Right ventricle myocardium inferior (tissue), 1 donor: ENCODE measurements around the gene GNG14. TPM values are rescaled to one million over a fixed set of nuclear protein-coding genes. Genes with fewer than 3 reads are reported as not detected.
"Not testable (repeated sequence)": the region's sequence is repeated elsewhere in the genome, so short reads cannot be mapped to it uniquely, and the experiment has no call there.

ENCODE experiments used
- ATAC-seq: fragments of 200-7000 bp; cut with Tn5 transposase; one replicate; pipeline ENCODE4 v1.9.1; 2020; ENCODE audit warnings: mild to moderate bottlenecking, moderate library complexity
- DNase-seq: peaks from one replicate; pipeline ENCODE4 v3.0.0; 2021; ENCODE audit errors: missing footprints
- intact Hi-C: fragments of 100-400 bp; cut with DNase I; formaldehyde crosslinking; loops from one replicate; pipeline ENCODE4 v1.11.0; 2022
- total RNA-seq: library from RNA; stranded (reverse); fragmentation: NEBNext Ultra II Directional; extraction: Animal tissue kit (Norgen Biotek cat#: 25700); gene quantifications from one replicate; pipeline ENCODE4 v1.2.1, GENCODE V29; 2021
- donor health status: DM: no; HTN: yes; CAD: no; lungs with severe emphysema.

The GNG14 gene
- total RNA-seq, 1 donor from 2014 or later: not detected

DNA sequence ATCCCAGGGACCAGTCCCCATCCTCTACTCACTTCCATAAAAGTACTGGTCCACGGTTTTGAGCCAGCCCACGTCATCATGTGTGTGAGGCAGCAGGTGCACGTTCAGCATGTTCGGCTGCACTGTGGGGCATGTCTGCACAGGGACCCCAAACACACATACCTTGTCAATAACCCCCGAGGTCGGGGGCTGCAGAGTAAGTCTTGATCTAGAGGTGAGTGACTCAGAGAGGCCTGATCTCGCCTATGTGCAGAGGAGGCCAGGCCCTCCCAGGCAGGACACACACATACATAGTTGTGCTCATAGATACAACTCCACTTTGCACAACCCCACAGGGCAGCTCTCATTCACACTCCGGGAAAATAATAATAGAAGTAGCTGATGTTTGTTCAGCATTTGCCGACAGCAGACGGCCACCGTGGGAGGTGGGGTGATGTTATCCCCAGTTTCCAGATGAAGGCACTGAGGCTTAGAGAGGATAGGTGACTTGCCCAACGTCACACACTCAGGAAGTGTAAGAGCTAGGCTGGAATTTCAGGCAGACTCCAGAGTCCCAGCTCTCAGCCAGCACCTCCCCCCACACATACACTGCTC is 22.0 kb upstream of the GNG14 start:
- DNase-seq (no peak), ATAC-seq (no peak)
- intact Hi-C loops: no loop called here

- intact Hi-C loops: no loop called here
- peak; percentile 86 for ATAC-seq
- peak; percentile 87 for DNase-seq
These were observed 21.3 kb upstream of the GNG14 start, which contains the start of the genes MAN2B1 and WDR83 for GRCh38 chr19:12666265-12667048. Gene MAN2B1 (minus strand): TSS chr19:12666742. CDS start chr19:12666701, 41 bp downstream. Gene WDR83 (plus strand): TSS chr19:12666807. CDS start chr19:12669791, 2,984 bp downstream.

DNA sequence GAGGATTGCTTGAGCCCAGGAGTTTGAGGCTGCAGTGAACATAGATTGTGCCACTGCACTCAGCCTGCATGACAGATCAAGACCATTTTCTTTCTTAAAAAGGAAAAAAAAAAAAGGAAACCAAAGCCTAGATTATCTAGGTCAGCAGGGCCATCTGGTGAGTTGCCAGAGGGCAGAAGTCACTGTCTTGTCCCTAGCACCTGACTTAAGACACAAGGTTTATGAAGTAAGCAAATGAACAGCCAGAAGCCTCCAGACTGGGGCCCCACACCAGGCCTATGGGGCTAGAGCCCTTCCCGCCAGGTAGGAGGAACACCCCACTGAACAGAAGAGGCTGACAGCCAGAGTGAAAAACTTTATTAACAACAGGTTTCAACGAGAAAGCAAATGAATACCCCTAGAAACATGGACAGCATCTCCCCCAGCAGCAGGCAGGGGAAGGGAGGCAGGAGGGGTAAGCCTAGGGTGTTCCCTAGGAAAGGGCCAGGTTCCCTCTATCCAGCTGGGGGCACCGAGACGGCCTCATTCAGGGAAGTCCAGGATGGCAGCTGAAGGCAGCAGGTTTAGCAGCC is 20.0 kb upstream of the GNG14 start:
- intact Hi-C loops: no loop called here
- DNase-seq (no peak), ATAC-seq (no peak)

GRCh38 chr19:12668346-12668745 is 19.5 kb upstream of the GNG14 start:
- intact Hi-C loops: no loop called here
- ATAC-seq: no peak
- no peak for DNase-seq

DNA sequence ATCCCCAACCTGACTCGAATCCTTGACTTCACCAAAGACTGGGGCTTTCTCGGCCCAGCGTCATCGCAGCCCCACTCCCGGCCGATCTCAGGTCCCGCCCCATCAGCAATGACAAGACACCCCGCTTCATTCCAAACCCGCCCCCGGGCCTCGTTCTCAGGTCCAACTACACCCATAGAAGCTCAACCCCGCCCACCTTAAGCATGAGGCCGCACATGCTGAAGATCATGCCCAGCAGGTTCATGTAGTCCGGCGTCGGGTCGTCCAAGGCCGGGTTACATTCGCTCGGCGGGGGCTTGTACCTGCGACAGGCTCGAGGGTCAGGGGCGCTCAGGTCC is 18.9 kb upstream of the GNG14 start:
- DNase-seq (peak; percentile 82), ATAC-seq (peak; percentile 11)
- intact Hi-C loops: no loop called here

DNA sequence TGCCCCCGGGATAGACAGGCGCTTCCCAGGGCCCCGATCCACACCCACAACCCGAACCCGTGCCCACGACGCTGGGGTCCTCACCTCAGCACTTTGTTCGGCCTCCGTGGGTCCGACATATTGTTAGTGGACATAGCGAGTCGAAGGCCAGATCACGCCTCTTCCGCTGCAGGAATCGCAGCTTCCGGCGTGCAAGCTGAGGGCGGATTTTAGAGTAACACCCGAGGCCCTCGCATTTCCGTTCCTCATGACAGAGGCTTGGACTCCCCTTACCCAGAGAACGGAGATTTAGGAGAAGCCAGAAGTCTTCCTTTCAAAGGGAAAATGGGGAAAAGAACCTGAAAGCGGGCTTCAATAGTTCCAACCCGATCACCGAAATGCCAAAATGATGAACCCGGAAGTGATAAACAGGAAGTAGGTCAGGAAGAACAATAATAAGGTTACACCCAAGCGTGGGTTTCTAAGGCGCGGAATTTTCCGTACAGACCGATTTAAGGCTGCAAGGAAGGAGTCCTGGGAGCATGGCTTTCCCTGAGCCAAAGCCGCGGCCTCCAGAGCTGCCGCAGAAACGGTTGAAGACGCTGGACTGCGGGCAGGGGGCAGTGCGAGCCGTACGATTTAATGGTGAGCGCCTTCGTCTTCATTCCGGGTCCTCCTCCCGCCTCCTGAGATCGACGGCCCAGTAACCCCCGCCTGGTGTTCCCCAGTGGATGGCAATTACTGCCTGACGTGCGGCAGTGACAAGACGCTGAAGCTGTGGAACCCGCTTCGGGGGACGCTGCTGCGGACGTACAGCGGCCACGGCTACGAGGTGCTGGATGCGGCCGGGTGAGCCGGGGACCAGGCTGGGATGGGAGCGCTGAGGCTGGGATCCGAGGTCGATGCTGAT is 18.3 kb upstream of the GNG14 start:
- ATAC-seq (peak; percentile 64), DNase-seq (peak; percentile 92)
- intact Hi-C loops: loop anchor here (5.0 kb wide), 1 partner anchor 107 kb away; no protein-coding TSS in a partner anchor

GRCh38 chr19:12670159-12670928 is 17.5 kb upstream of the GNG14 start:
- ATAC-seq (no peak), DNase-seq (peak; percentile 59)
- intact Hi-C loops: loop anchor here (5.0 kb wide), 1 partner anchor 108 kb away; no protein-coding TSS in a partner anchor

DNA sequence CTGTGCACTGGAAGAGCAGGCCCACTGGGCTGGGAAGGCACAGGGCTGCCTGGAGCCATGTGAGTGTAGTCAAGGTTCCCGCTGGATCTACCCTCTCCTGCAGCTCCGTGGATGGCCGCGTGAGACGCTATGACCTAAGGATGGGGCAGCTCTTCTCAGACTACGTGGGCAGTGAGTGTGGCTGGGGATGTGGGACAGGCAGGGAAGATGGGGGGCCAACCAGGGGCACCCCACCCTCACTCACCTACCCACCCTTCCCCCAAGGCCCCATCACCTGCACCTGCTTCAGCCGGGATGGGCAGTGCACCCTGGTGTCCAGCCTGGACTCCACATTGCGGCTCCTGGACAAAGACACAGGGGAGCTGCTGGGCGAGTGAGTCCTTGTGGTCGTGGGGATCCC is 15.1 kb upstream of the GNG14 start:
- ATAC-seq: no peak
- intact Hi-C loops: loop anchor here (5.0 kb wide), 1 partner anchor 110 kb away; no protein-coding TSS in a partner anchor

GRCh38 chr19:12675399-12675798 is 12.4 kb upstream of the GNG14 start:
- ATAC-seq (no peak), DNase-seq (no peak)
- intact Hi-C loops: no loop called here

More for the DNA sequence above, 15.1 kb upstream of the GNG14 start:
- DNase-seq: peak; percentile 50

DNA sequence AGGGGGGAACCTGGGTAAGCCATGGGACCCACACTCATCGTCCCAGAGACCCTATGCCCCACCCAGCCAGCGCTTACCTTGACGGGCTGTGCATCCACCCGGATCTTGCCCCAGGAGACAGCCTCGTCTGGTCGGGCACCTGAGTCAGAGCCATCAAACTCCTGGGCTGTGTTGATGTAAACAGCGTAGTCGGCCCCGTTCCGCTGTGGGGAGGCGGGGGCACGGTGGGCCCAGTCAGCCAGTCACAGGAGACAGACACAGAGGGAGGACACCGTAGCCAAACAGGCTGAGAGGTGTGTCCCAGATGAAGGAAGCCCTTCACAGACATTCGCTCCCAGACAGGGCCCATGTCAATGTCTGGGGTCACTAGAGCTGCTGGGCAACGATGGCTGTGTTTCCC is 11.9 kb upstream of the GNG14 start:
- intact Hi-C loops: no loop called here
- ATAC-seq: no peak
- DNase-seq: no peak

DNA sequence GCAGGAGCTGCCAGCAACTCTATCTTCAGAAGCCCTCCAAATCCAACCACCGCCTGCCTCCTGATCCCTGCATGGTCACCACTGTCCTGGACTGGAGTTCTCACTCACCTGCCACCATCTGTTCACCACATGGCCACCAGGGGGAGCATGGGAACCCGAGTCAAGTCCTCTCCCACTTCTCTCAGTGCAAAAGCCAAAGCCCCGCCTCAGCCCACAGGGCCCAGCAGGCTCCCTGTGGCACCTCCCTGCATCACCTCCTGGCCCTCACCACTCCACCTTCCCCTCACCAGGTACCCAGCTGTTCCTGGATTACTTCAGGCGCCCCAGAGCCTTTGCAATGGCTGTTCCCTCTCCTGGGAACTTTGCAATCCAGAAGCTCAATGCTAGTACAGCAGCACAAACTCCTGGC is 11.4 kb upstream of the GNG14 start:
- intact Hi-C loops: no loop called here

GRCh38 chr19:12676928-12677327 is 10.9 kb upstream of the GNG14 start:
- intact Hi-C loops: no loop called here

More for the DNA sequence above, 11.4 kb upstream of the GNG14 start:
- peak; percentile 45 for ATAC-seq
- DNase-seq: peak; percentile 90

DNA sequence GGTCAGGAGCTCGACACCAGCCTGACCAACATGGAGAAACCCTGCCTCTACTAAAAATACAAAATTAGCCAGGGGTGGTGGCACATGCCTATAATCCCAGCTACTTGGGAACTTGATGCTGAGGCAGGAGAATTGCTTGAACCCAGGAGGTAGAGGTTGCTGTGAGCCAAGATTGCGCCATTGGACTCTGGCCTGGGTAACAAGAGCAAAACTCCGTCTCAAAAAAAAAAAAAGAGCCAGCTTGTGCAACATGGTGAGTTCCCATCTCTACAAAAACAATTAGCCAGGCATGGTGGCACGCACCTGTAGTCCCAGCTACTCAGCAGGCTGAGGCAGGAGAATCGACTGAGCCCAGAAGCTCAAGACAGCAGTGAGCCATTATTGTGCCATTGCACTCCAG is 9.8 kb upstream of the GNG14 start:
- ATAC-seq, DNase-seq, intact Hi-C loops: not testable (repeated sequence)

More at GRCh38 chr19:12676928-12677327, 10.9 kb upstream of the GNG14 start:
- no peak for ATAC-seq
- no peak for DNase-seq

GRCh38 chr19:12680034-12680433 is 7.8 kb upstream of the GNG14 start:
- ATAC-seq: no peak
- no peak for DNase-seq
- intact Hi-C loops: loop anchor here (5.0 kb wide), 1 partner anchor 42 kb away; the partner anchor contains the start of gene TNPO2

DNA sequence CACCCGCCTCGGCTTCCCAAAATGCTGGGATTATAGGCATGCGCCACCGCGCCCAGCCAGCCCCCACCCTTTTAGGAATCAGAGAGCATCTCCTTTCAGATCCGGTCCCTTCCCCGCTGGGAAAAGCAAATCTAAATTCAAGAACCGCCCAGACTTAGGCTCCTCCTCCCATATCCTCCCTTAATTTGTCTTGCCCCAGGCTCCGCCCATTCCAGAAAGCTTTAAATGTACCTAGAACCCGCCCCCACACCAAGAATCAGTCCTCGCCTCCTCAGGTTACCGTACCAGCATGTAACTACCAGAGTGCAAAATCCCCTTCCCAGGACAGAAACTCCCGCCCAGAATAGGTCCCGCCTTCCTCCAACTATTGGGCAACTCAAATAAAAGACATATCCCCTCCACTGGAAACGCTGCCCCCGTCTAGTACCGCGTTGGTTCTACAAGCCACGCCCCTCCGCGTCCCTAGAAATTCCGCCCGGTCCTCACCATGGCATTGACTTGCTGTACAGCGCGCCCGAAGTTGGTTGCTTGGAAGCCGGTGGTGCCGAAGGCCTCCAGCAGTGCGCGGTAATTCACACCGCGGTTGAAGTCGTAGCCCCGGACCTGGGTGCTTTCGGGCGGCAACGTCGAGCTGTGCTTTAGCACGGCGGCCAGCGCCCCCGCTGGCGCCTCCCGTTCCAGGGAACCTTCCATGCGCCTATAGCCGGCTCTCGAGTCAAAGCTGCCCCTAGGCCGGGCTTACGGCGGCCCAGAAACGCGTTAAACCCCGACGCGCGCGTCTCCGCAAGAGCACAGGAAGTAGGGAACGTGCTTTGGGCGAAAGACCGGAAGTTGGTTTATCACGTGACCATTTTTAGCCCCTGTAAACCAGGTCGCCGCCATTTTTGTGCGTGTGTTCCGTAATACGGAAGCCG is 6.5 kb upstream of the GNG14 start, which contains the start of gene DHPS:
DHPS (minus strand) TSS at position 807 of the 914 bp plus-strand sequence; CDS start at position 693, 114 bp downstream.
- intact Hi-C loops: loop anchor here (5.0 kb wide), 1 partner anchor 41 kb away; the partner anchor contains the start of gene TNPO2
- ATAC-seq: peak; percentile 90
- peak; percentile 96 for DNase-seq

GRCh38 chr19:12685831-12686230 is 2.0 kb upstream of the GNG14 start:
- intact Hi-C loops: no loop called here
- ATAC-seq: no peak

DNA sequence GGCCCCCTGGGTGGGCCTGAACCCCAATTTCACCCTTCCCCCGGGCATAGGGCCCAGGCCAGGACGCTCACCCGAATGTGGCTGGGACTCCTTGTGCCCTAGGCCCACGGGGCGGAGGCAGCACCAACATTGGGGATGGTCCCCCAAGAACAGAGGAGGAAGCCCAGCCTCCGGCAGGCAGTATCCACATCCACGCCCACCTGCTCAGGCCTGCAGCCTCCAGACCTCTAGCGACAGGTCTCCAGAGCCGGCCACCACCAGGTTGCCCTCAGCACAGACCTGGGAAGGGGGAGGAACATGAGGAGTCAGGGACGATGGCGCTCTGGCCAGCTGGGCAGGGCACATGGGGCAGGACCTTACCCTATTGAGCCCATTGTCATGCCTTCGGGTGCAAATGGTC is 1.2 kb downstream of the GNG14 start:
- no peak for DNase-seq
- ATAC-seq: no peak
- intact Hi-C loops: no loop called here

More at GRCh38 chr19:12685831-12686230, 2.0 kb upstream of the GNG14 start:
- no peak for DNase-seq
